Activated T-cell treated with anti-CD3 and anti-CD28 coated beads, Interleukin-2, amount 50 U/mL, for 48 hours (primary cell): ENCODE data around the gene RAB27A.
"Not testable (repeated sequence)": the region's sequence is repeated elsewhere in the genome, so short reads cannot be mapped to it uniquely, and the experiment has no call there.

Experiments
- DNase-seq, 2 experiments: peaks; one replicate each; pipeline ENCODE4 v3.0.0-alpha.2; 2020

Gene RAB27A

GRCh38 chr15:55249885-55250284, 39.7 kb downstream of the RAB27A start:
- not testable (repeated sequence) for DNase-seq

GRCh38 chr15:55248895-55249294, 40.7 kb downstream of the RAB27A start:
- DNase-seq: no peak

- DNase-seq: no peak
These were observed 41.7 kb downstream of the RAB27A start for GRCh38 chr15:55247766-55248427.

- no peak for DNase-seq
These were observed 42.3 kb downstream of the RAB27A start for GRCh38 chr15:55247311-55247710.

GRCh38 chr15:55246567-55246966, 43.0 kb downstream of the RAB27A start:
- DNase-seq: no peak

GRCh38 chr15:55245059-55245458, 44.6 kb downstream of the RAB27A start:
- no peak for DNase-seq

GRCh38 chr15:55241891-55242290, 47.7 kb downstream of the RAB27A start:
- DNase-seq: no peak

GRCh38 chr15:55241186-55241585, 48.4 kb downstream of the RAB27A start:
- DNase-seq: no peak

- DNase-seq: no peak
These were observed 49.4 kb downstream of the RAB27A start for GRCh38 chr15:55240125-55240760.

GRCh38 chr15:55239440-55240124, 50.0 kb downstream of the RAB27A start:
- DNase-seq: no peak

- no peak for DNase-seq
These were observed 50.7 kb downstream of the RAB27A start for GRCh38 chr15:55238877-55239276.

- DNase-seq: no peak
These were observed 52.1 kb downstream of the RAB27A start for GRCh38 chr15:55237219-55238130.

GRCh38 chr15:55235546-55236036, 54.0 kb downstream of the RAB27A start:
- DNase-seq: no peak

GRCh38 chr15:55234800-55235104, 54.9 kb downstream of the RAB27A start:
- no peak for DNase-seq

- DNase-seq: no peak
These were observed 55.4 kb downstream of the RAB27A start for GRCh38 chr15:55234104-55234799.

GRCh38 chr15:55231455-55231854, 58.2 kb downstream of the RAB27A start:
- DNase-seq: no peak

GRCh38 chr15:55230953-55231352, 58.7 kb downstream of the RAB27A start:
- DNase-seq: no peak

GRCh38 chr15:55230051-55230670, 59.5 kb downstream of the RAB27A start:
- no peak for DNase-seq

- DNase-seq: no peak
These were observed 63.5 kb downstream of the RAB27A start for GRCh38 chr15:55226127-55226526.

- DNase-seq: no peak
These were observed 64.7 kb downstream of the RAB27A start for GRCh38 chr15:55224892-55225291.

- no peak for DNase-seq
These were observed 67.0 kb downstream of the RAB27A start for GRCh38 chr15:55222588-55222987.
